Measurements from ENCODE around the gene FAR2.

DNA sequence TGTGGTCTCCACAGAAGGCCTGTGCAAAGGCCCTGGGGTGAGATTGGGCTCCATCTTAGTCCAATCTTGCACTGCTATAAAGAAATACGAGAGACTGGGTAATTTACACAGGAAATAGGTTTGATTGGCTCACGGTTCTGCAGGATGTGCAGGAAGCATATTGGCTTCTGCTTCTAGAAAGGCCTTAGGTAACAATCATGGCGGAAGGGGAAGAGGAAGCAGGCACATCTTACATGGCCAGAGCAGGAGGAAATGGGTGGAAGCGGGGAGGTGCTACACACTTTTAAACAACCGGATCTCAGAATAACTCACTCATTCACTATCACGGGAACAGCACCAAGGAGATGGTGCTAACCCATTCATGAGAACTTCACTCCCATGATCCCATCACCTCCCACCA, 55.4 kb downstream of the FAR2 start:
- TF ChIP-seq CTCF (conservative IDR thresholded peaks at IDR 0.05 in 1 of 2, IDR thresholded peaks at IDR 0.05 in 1 of 2; ENCODE audit: low read depth in 1 of 2, low read length in 2 of 2): no peak
- no peak for TF ChIP-seq EZH2 (IDR thresholded peaks at IDR 0.05; ENCODE audit: low read length, missing control alignments)

All from fibroblast of lung (primary cell).